SK-N-SH treated with all-trans-retinoic acid at 6 μM for 48 hours (cell line): ENCODE measurements around the gene RABGGTA.
"Not testable (repeated sequence)": the region's sequence is repeated elsewhere in the genome, so short reads cannot be mapped to it uniquely, and the experiment has no call there.

ENCODE experiments used
- ATAC-seq: fragments of 200-7000 bp; cut with Tn5 transposase; 3 replicates; pipeline ENCODE4 v1.9.1; 2020; ENCODE audit warnings: mild to moderate bottlenecking, moderate library complexity
- ARNTL ChIP-seq: fragments of 450-650 bp; formaldehyde crosslinking; IDR thresholded peaks from 2 replicates; pipeline ENCODE4 v1.5.0; 2020; ENCODE audit warnings: low read depth, mild to moderate bottlenecking, moderate library complexity, borderline replicate concordance
- BACH2 ChIP-seq: fragments of 250-450 bp; sonication (Bioruptor Pico); IDR thresholded peaks from 2 replicates; pipeline ENCODE4 v1.9.0; 2021; ENCODE audit warnings: mild to moderate bottlenecking, borderline replicate concordance
- CREB5 ChIP-seq: fragments of 250-450 bp; sonication (Bioruptor Pico); IDR thresholded peaks from 2 replicates; pipeline ENCODE4 v1.5.1; 2020; ENCODE audit warnings: low read depth, mild to moderate bottlenecking, moderate library complexity
- CSDC2 ChIP-seq: fragments of 250-450 bp; sonication (Bioruptor Pico); IDR thresholded peaks from 2 replicates; pipeline ENCODE4 v1.5.0; 2020; ENCODE audit warnings: mild to moderate bottlenecking, moderate library complexity
- ESRRG ChIP-seq: fragments of 250-450 bp; sonication (Bioruptor Pico); IDR thresholded peaks from 2 replicates; pipeline ENCODE4 v1.6.1; 2021; ENCODE audit warnings: mild to moderate bottlenecking
- GLIS3 ChIP-seq: fragments of 250-450 bp; sonication (Bioruptor Pico); IDR thresholded peaks from 2 replicates; pipeline ENCODE4 v1.5.0; 2020; ENCODE audit warnings: mild to moderate bottlenecking, moderate library complexity
- ISL1 ChIP-seq: fragments of 250-450 bp; sonication (Bioruptor Pico); IDR thresholded peaks from 2 replicates; pipeline ENCODE4 v2.1.2; 2022; ENCODE audit warnings: mild to moderate bottlenecking, moderate library complexity
- OSR1 ChIP-seq: fragments of 250-450 bp; sonication (Bioruptor Pico); IDR thresholded peaks from 2 replicates; pipeline ENCODE4 v1.8.0; 2022; ENCODE audit warnings: moderate library complexity, mild to moderate bottlenecking, inconsistent platforms
- RARB ChIP-seq: fragments of 250-450 bp; sonication (Bioruptor Pico); IDR thresholded peaks from 2 replicates; pipeline ENCODE4 v1.8.0; 2021; ENCODE audit warnings: mild to moderate bottlenecking, moderate library complexity
- SNAI2 ChIP-seq: fragments of 250-450 bp; sonication (Bioruptor Pico); IDR thresholded peaks from 2 replicates; pipeline ENCODE4 v1.5.0; 2020; ENCODE audit warnings: mild to moderate bottlenecking, moderate library complexity
- TOX ChIP-seq: fragments of 250-450 bp; sonication (Bioruptor Pico); IDR thresholded peaks from 2 replicates; pipeline ENCODE4 v1.8.0; 2021; ENCODE audit warnings: mild to moderate bottlenecking, moderate library complexity, borderline replicate concordance
- ZC3H10 ChIP-seq: fragments of 250-450 bp; sonication (Bioruptor Pico); IDR thresholded peaks from 2 replicates; pipeline ENCODE4 v1.5.1; 2021; ENCODE audit warnings: mild to moderate bottlenecking, moderate library complexity
- ZFP3 ChIP-seq: fragments of 250-450 bp; sonication (Bioruptor Pico); IDR thresholded peaks from 2 replicates; pipeline ENCODE4 v1.5.0; 2020; ENCODE audit warnings: mild to moderate bottlenecking, moderate library complexity
- ZFP30 ChIP-seq: fragments of 450-650 bp; formaldehyde crosslinking; IDR thresholded peaks from 2 replicates; pipeline ENCODE4 v1.5.0; 2022; ENCODE audit warnings: mild to moderate bottlenecking, moderate library complexity
- ZNF565 ChIP-seq: fragments of 450-650 bp; formaldehyde crosslinking; conservative IDR thresholded peaks from 2 replicates; pipeline ENCODE4 v1.5.0; 2020; ENCODE audit warnings: low read depth, mild to moderate bottlenecking, moderate library complexity
- ZNF70 ChIP-seq: fragments of 450-650 bp; formaldehyde crosslinking; IDR thresholded peaks from 2 replicates; pipeline ENCODE4 v1.5.0; 2020; ENCODE audit warnings: mild to moderate bottlenecking, moderate library complexity
- ZNF8 ChIP-seq: fragments of 450-650 bp; formaldehyde crosslinking; IDR thresholded peaks from 2 replicates; pipeline ENCODE4 v1.5.0; 2020; ENCODE audit warnings: mild to moderate bottlenecking, moderate library complexity
- TF ChIP-seq, protein P1 (sequence below): fragments of 250-450 bp; sonication (Bioruptor Pico); IDR thresholded peaks from 2 replicates; pipeline ENCODE4 v1.8.0; 2020; ENCODE audit warnings: mild to moderate bottlenecking, moderate library complexity, borderline replicate concordance
- TF ChIP-seq, protein P2 (sequence below): fragments of 250-450 bp; sonication (Bioruptor Pico); IDR thresholded peaks from 2 replicates; pipeline ENCODE4 v1.5.1; 2021; ENCODE audit warnings: mild to moderate bottlenecking, moderate library complexity
- TF ChIP-seq, protein P3 (sequence below): fragments of 250-450 bp; sonication (Bioruptor Pico); IDR thresholded peaks from 2 replicates; pipeline ENCODE4 v1.8.0; 2021; ENCODE audit warnings: low read depth, mild to moderate bottlenecking, moderate library complexity, borderline replicate concordance

The RABGGTA gene

DNA sequence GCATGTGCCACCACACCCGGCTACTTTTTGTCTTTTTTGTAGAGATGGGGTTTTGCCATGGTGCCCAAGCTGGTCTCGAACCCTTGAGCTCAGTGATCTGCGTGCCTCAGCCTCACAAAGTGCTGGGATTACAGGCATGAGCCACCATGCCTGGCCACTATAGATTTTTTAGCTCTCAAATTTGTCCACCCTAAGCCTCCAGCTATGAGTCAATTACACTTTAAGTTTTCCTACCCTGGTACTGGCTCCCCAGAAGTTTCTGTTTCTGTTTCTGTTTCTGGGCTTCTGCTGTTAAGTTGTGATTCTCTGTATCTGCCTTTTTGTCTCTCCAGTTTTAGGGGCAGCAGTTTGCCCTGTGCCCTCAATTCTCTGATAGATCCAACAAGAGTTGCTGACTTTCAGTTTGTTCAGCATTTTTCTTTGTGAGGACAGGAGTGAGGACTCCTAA lies 24.6 kb downstream of the RABGGTA start:
- no peak for ATAC-seq
- no peak for TF ChIP-seq CREB5 (CRISPR knock-in tag)

GRCh38 chr14:24245350-24245749 lies 26.0 kb downstream of the RABGGTA start:
- ATAC-seq, result not testable (repeated sequence)

- TF ChIP-seq TOX (CRISPR knock-in tag), result no peak
- no peak for TF ChIP-seq ZNF8
- ATAC-seq, result no peak; the same call in 2 of the 3 replicates
Measured at GRCh38 chr14:24243336-24243836, 28.0 kb downstream of the RABGGTA start.

DNA sequence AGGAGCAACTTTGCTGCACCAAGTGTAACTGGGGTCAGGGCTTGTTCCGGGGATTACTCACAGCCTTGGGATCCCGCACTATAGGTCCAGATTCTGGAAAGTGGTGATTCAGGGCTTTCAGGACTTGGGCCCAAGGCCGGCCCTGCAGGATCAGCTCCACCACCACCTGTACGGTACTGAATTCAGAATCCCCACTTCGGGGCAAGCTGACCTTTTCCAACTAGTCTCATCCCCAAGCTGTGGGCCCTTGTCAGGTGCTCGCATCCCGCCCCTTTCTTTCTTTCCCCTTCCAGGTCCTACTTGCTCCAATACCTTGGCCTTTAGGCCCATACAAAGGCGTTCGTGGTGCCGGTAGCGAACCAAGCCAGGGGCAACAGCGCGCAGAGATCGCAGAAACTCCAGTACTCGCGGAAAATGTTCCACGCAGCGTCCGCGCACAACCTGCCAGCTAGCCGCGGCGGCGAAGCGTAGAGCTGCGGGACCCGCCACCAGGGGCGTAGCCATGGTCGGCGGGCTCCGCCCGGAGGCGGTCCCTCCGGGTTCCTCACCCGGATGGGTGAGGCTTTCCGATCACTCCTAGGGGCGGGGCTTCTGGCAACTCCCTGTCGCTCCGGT lies 29.5 kb downstream of the RABGGTA start:
- TF ChIP-seq ZNF565 (CRISPR knock-in tag) (no peak), OSR1 (CRISPR knock-in tag) (no peak)
- ATAC-seq, result peak; percentile 93

DNA sequence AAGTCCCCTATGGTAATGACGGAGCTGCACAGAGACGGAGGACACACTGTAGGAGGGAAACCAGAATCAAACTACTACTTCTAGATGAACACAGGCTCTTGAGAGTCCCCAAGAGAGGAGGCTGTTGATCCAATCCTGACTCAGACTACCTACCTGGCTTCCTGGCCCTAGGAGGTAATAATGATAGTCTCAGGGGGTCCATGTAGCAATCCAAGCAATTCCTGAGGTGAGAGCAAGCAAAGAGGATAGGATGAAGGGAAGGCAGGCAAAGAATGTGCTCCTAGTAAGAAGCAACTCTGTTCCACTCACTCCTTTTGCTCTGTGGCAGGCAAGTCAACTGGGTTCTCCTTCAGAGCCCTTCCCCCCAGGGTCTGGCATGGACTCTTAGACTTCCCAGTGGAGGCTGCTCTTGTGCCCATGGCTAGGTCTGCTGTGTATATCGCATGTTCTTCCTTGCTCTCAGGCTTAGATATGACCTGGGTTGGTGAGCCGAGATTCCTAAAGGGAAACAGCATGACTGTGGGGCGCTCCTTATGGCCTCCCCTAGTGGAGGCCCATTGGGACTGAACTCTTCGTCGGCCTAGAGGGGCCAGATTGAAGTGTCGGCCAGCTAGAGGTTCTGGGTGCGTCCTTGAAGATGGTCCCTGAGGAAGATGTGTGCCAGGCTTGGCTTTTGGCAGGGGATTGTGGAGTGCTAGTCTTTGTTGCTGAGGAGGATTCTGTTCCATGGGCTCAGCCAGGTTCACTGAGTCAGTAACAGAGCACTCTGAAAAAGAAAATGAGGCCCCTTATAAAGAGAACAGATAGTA lies 31.1 kb downstream of the RABGGTA start:
- no peak for TF ChIP-seq CREB5 (CRISPR knock-in tag)
- TF ChIP-seq, protein P1, sequence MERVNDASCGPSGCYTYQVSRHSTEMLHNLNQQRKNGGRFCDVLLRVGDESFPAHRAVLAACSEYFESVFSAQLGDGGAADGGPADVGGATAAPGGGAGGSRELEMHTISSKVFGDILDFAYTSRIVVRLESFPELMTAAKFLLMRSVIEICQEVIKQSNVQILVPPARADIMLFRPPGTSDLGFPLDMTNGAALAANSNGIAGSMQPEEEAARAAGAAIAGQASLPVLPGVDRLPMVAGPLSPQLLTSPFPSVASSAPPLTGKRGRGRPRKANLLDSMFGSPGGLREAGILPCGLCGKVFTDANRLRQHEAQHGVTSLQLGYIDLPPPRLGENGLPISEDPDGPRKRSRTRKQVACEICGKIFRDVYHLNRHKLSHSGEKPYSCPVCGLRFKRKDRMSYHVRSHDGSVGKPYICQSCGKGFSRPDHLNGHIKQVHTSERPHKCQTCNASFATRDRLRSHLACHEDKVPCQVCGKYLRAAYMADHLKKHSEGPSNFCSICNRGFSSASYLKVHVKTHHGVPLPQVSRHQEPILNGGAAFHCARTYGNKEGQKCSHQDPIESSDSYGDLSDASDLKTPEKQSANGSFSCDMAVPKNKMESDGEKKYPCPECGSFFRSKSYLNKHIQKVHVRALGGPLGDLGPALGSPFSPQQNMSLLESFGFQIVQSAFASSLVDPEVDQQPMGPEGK (CRISPR knock-in tag), result no peak
- no peak for TF ChIP-seq ZFP30 (CRISPR knock-in tag)
- no peak for TF ChIP-seq TOX (CRISPR knock-in tag)
- no peak for TF ChIP-seq SNAI2
- no peak for TF ChIP-seq BACH2 (CRISPR knock-in tag)
- no peak for TF ChIP-seq ZC3H10 (CRISPR knock-in tag)
- TF ChIP-seq OSR1 (CRISPR knock-in tag), result no peak
- no peak for TF ChIP-seq ESRRG (CRISPR knock-in tag)
- no peak for TF ChIP-seq ZFP3 (CRISPR knock-in tag)
- no peak for TF ChIP-seq ZNF8
- no peak for TF ChIP-seq CSDC2 (CRISPR knock-in tag)
- TF ChIP-seq RARB (CRISPR knock-in tag), result no peak
- TF ChIP-seq ARNTL, result no peak
- TF ChIP-seq ZNF565 (CRISPR knock-in tag), result no peak
- no peak for TF ChIP-seq ZNF70 (CRISPR knock-in tag)
- TF ChIP-seq, protein P2, sequence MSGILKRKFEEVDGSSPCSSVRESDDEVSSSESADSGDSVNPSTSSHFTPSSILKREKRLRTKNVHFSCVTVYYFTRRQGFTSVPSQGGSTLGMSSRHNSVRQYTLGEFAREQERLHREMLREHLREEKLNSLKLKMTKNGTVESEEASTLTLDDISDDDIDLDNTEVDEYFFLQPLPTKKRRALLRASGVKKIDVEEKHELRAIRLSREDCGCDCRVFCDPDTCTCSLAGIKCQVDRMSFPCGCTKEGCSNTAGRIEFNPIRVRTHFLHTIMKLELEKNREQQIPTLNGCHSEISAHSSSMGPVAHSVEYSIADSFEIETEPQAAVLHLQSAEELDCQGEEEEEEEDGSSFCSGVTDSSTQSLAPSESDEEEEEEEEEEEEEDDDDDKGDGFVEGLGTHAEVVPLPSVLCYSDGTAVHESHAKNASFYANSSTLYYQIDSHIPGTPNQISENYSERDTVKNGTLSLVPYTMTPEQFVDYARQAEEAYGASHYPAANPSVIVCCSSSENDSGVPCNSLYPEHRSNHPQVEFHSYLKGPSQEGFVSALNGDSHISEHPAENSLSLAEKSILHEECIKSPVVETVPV (CRISPR knock-in tag), result no peak
- TF ChIP-seq, protein P3, sequence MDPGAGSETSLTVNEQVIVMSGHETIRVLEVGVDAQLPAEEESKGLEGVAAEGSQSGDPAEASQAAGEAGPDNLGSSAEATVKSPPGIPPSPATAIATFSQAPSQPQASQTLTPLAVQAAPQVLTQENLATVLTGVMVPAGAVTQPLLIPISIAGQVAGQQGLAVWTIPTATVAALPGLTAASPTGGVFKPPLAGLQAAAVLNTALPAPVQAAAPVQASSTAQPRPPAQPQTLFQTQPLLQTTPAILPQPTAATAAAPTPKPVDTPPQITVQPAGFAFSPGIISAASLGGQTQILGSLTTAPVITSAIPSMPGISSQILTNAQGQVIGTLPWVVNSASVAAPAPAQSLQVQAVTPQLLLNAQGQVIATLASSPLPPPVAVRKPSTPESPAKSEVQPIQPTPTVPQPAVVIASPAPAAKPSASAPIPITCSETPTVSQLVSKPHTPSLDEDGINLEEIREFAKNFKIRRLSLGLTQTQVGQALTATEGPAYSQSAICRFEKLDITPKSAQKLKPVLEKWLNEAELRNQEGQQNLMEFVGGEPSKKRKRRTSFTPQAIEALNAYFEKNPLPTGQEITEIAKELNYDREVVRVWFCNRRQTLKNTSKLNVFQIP (CRISPR knock-in tag), result no peak
- no peak for TF ChIP-seq ISL1 (CRISPR knock-in tag)
- no peak for TF ChIP-seq GLIS3 (CRISPR knock-in tag)
- TF ChIP-seq, all 23 proteins: peak for 0
- ATAC-seq, result no peak
